Mucosa of descending colon (tissue), 3 donors: Measurements from ENCODE around the gene RABGEF1. TPM values are rescaled to one million over a fixed set of nuclear protein-coding genes. Genes with fewer than 3 reads are reported as not detected.

Experiments used
- ATAC-seq: fragments of 200-7000 bp; cut with Tn5 transposase; one replicate; pipeline ENCODE4 v1.9.1; 2020; ENCODE audit warnings: mild to moderate bottlenecking, moderate library complexity
- DNase-seq, 3 donors: peaks; one replicate each; pipeline ENCODE4 v3.0.0-alpha.2; 2020
- H3K36me3 ChIP-seq: fragments of 200-600 bp; one replicate; pipeline ENCODE4 v1.8.0; 2021; ENCODE audit warnings: low read depth, mild to moderate bottlenecking
- H3K4me1 ChIP-seq: fragments of 200-600 bp; one replicate; pipeline ENCODE4 v1.8.0; 2021; ENCODE audit warnings: low read depth, mild to moderate bottlenecking
- H3K4me3 ChIP-seq: fragments of 200-600 bp; one replicate; pipeline ENCODE4 v1.8.0; 2021; ENCODE audit warnings: mild to moderate bottlenecking
- H3K9me3 ChIP-seq: fragments of 200-600 bp; one replicate; pipeline ENCODE4 v1.8.0; 2021; ENCODE audit warnings: mild to moderate bottlenecking
- CTCF ChIP-seq: fragments of 200-600 bp; IDR thresholded peaks from one replicate; pipeline ENCODE4 v1.8.0; 2022; ENCODE audit warnings: antibody characterized with exemption, mild to moderate bottlenecking
- intact Hi-C, 2 donors: fragments of 100-400 bp; cut with DNase I in 1 of 2; cut with micrococcal nuclease in 1 of 2; formaldehyde crosslinking; loops; one replicate each; pipeline versions ENCODE4 v1.11.0 to v1.11.1; 2022; cut with DNase I, micrococcal nuclease
- total RNA-seq, 3 donors: library from RNA; stranded (reverse); fragmentation: NEBNext Ultra II Directional in 2 of 3; extraction: Animal tissue kit (Norgen Biotek cat#: 25700) in 2 of 3; gene quantifications; one replicate each; pipeline versions ENCODE4 v1.2.1 to v1.2.4, GENCODE V29; 2021 to 2023
- donor health status: DM: no; HTN: no; CAD: no; lungs with moderate emphysema.
- donor health status: DM: no; HTN: no; CAD: no.
- donor health status: DM: no; HTN: yes; CAD: no.

RABGEF1 gene
- total RNA-seq, 3 donors from 2014 or later: 25.0 to 31.7 (median 26.9) TPM

- no peak for TF ChIP-seq CTCF
- Histone ChIP-seq H3K9me3 (peaks cover 7% of the 10 kb centered on the region), H3K4me1 (no peaks in the 10 kb centered on the region), H3K36me3 (no peaks in the 10 kb centered on the region), H3K4me3 (no peak overlapping the region)
- no peak for DNase-seq
- ATAC-seq: no peak
- intact Hi-C loops: no loop called here
These were observed 11.3 kb upstream of the RABGEF1 start for GRCh38 chr7:66729274-66729673.

DNA sequence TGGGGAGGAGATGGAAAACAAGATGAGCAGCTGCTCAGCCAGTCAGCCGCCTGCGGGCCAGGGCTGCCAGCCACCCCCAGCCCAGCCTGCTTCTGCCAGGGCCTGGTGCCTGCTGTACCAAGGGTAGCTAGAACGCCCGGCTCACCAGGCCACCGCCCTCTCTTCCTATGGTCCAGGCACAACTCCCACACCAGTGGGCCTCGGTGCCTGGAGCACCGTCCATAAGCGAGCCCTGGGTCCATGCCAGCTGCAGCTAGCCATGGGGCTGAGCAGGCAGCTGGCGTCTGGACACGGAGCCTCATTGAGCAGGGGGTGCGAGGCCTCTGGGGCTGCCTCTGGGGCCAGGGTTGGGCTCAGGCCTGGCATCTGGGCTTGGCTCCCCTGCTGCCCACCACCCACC, 8.5 kb upstream of the RABGEF1 start:
- Histone ChIP-seq H3K36me3 (no peaks in the 10 kb centered on the region), H3K4me3 (no peak overlapping the region), H3K9me3 (peaks cover 8% of the 10 kb centered on the region), H3K4me1 (peaks cover 7% of the 10 kb centered on the region)
- TF ChIP-seq CTCF: no peak
- intact Hi-C loops: no loop called here
- DNase-seq (no peak), ATAC-seq (no peak)

- Histone ChIP-seq H3K9me3 (peaks cover 8% of the 10 kb centered on the region), H3K4me1 (peaks cover 7% of the 10 kb centered on the region), H3K36me3 (no peaks in the 10 kb centered on the region), H3K4me3 (no peak overlapping the region)
- ATAC-seq: no peak
- intact Hi-C loops: no loop called here
- no peak for DNase-seq
- no peak for TF ChIP-seq CTCF
These were observed 8.1 kb upstream of the RABGEF1 start for GRCh38 chr7:66732439-66732838.

DNA sequence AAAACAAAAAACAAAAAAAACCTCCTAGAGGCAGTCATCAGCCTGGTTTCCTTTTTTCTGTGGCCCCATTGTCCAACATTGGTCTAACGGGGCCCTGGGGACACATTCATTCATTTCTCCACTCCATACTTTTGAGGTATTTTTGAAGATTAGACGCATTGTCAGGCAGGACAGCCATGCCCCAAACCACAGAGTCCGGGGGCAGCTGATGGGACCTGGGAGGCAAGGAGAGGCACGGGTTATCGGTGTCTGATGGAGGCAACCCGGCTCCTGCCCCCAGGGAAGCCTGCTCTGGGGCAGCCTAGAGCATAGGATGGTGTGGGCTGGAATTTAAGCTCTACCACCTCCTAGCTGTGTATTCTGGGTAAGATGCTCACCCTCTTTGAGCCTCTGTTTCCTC, 6.5 kb upstream of the RABGEF1 start:
- Histone ChIP-seq H3K4me1 (peaks cover 7% of the 10 kb centered on the region), H3K36me3 (no peaks in the 10 kb centered on the region), H3K9me3 (peaks cover 8% of the 10 kb centered on the region), H3K4me3 (no peak overlapping the region)
- DNase-seq: no peak
- intact Hi-C loops: no loop called here
- TF ChIP-seq CTCF: no peak
- ATAC-seq: no peak

DNA sequence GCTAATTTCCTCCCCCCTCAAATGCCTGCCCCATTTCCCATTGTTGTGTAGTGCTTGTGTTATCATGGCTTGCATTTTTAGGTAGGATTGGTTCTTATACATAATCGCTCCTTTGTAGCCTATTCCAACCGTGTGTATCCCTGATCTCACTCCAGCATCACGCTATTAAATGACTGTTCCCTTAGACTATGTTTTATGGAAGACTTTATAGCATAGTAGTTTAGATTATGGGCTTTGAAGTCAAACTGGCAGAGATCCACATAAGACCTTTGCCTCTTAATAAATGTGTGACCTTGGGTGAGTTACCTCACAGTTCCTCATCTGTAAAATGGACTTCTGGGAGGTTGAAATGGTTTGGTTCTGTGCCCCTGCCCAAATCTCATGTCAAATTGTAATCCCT, 5.4 kb upstream of the RABGEF1 start:
- peak; percentile 86 for ATAC-seq
- TF ChIP-seq CTCF: no peak
- Histone ChIP-seq H3K4me3 (no peak overlapping the region), H3K36me3 (no peaks in the 10 kb centered on the region), H3K9me3 (peaks cover 8% of the 10 kb centered on the region), H3K4me1 (peaks cover 13% of the 10 kb centered on the region)
- intact Hi-C loops: no loop called here
- peak in 1 of 3 donors; percentile 30 for DNase-seq

GRCh38 chr7:66735850-66736249, 4.7 kb upstream of the RABGEF1 start:
- DNase-seq: no peak
- peaks cover 8% of the 10 kb centered on the region for H3K9me3 ChIP-seq
- TF ChIP-seq CTCF: no peak
- intact Hi-C loops: no loop called here
- no peaks in the 10 kb centered on the region for H3K36me3 ChIP-seq
- no peak for ATAC-seq
- peaks cover 13% of the 10 kb centered on the region for H3K4me1 ChIP-seq
- H3K4me3 ChIP-seq: no peak overlapping the region
